Peyer's patch (tissue), 4 donors: ENCODE results near the gene IL12RB2. TPM values are rescaled to one million over a fixed set of nuclear protein-coding genes. Genes with fewer than 3 reads are reported as not detected.

Experiments
- DNase-seq, 3 donors: peaks; one replicate each; pipeline ENCODE4 v3.0.0-alpha.2; 2017 to 2019
- H3K27ac ChIP-seq, 4 donors: fragments of 200-600 bp; sonication (generic); one replicate each; pipeline ENCODE4 v1.5.1; 2016 to 2019
- H3K27me3 ChIP-seq, 2 donors: fragments of 200-600 bp; sonication (generic); one replicate each; pipeline ENCODE4 v1.5.1; 2019
- H3K36me3 ChIP-seq, 3 donors: fragments of 200-600 bp; sonication (generic); one replicate each; pipeline ENCODE4 v1.5.1; 2016 to 2019
- H3K4me1 ChIP-seq, 4 donors: fragments of 200-600 bp; sonication (generic); one replicate each; pipeline ENCODE4 v1.5.1; 2016 to 2019
- H3K4me3 ChIP-seq, 4 donors: fragments of 200-600 bp; sonication (generic); 1 replicate in 3 of 4; 2 replicates in 1 of 4; pipeline ENCODE4 v1.5.1; 2016 to 2019; ENCODE audit warnings: mild to moderate bottlenecking in 1 of 4
- H3K9me3 ChIP-seq, 4 donors: fragments of 200-600 bp; sonication (generic); one replicate each; pipeline ENCODE4 v1.5.1; 2016 to 2019; ENCODE audit warnings: mild to moderate bottlenecking in 1 of 4
- POLR2A ChIP-seq, 2 donors: fragments of 450-650 bp; IDR thresholded peaks; one replicate each; pipeline ENCODE4 v1.5.1; 2017; ENCODE audit warnings: antibody characterized with exemption in 2 of 2, mild to moderate bottlenecking in 2 of 2, moderate library complexity in 2 of 2
- total RNA-seq, 4 donors: library from RNA; depleted of rRNA; stranded (reverse); fragments of >200 nt; gene quantifications; one replicate each; pipeline ENCODE4 v1.1.0, GENCODE V29; 2016
- TF ChIP-seq, protein P1 (sequence below), 6 experiments: fragments of 450-650 bp in 4 of 6; fragments of 200-600 bp in 2 of 6; sonication (generic) in 1 of 6; IDR thresholded peaks; one replicate each; pipeline ENCODE4 v1.5.1; 2017 to 2019; ENCODE audit warnings: antibody characterized with exemption in 6 of 6, mild to moderate bottlenecking in 3 of 6, moderate library complexity in 1 of 6

IL12RB2 gene
- total RNA-seq, 4 donors from 2014 or later, result 0.35 to 3.3 (median 1.8) TPM

DNA sequence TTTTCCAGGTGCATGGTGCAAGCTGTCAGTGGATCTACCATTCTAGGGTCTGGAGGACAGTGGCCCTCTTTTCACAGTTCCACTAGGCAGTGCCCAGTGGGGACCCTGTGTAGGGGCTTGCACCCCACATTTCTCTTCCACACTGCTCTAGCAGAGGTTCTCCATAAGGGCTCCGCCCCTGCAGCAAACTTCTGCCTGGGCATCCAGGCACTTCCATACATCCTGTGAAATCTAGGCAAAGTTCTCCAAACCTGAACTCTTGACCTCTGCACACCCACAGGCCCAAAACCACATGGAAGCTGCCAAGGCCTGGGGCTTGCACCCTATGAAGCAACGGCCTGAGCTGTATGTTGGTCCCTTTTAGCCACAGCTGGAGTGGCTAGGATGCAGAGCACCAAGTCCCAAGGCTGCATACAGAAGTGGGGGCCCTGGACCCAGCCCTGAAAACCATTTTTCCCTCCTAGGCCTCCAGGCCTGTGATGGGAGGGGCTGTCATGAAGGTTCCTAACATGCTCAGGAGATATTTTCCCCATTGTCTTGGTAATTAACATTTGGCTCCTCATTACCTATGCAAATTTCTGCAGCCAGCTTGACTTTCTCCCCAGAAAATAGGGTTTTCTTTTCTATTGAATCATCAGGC, 76.4 kb downstream of the IL12RB2 start:
- H3K36me3 ChIP-seq, result no peaks in the 10 kb centered on the region
- TF ChIP-seq, protein P1, sequence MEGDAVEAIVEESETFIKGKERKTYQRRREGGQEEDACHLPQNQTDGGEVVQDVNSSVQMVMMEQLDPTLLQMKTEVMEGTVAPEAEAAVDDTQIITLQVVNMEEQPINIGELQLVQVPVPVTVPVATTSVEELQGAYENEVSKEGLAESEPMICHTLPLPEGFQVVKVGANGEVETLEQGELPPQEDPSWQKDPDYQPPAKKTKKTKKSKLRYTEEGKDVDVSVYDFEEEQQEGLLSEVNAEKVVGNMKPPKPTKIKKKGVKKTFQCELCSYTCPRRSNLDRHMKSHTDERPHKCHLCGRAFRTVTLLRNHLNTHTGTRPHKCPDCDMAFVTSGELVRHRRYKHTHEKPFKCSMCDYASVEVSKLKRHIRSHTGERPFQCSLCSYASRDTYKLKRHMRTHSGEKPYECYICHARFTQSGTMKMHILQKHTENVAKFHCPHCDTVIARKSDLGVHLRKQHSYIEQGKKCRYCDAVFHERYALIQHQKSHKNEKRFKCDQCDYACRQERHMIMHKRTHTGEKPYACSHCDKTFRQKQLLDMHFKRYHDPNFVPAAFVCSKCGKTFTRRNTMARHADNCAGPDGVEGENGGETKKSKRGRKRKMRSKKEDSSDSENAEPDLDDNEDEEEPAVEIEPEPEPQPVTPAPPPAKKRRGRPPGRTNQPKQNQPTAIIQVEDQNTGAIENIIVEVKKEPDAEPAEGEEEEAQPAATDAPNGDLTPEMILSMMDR (IDR thresholded peaks at IDR 0.05), result no peak
- no peak for TF ChIP-seq POLR2A (IDR thresholded peaks at IDR 0.05)

GRCh38 chr1:67390041-67390887, 82.6 kb downstream of the IL12RB2 start:
- no peaks in the 10 kb centered on the region for H3K36me3 ChIP-seq
- no peak overlapping the region for H3K27ac ChIP-seq
- H3K9me3 ChIP-seq, result peaks cover 0 to under 1% (median 0%) of the 10 kb centered on the region in 4 donors
- H3K4me1 ChIP-seq, result no peaks in the 10 kb centered on the region
- no peaks in the 10 kb centered on the region for H3K27me3 ChIP-seq
- TF ChIP-seq POLR2A (IDR thresholded peaks at IDR 0.05), result no peak
- DNase-seq, result no peak
- H3K4me3 ChIP-seq, result no peak overlapping the region

More for the DNA sequence above, 76.4 kb downstream of the IL12RB2 start:
- Histone ChIP-seq H3K27me3 (no peaks in the 10 kb centered on the region), H3K4me3 (no peak overlapping the region), H3K27ac (no peak overlapping the region), H3K4me1 (no peaks in the 10 kb centered on the region), H3K9me3 (peaks cover 0 to 14% (median 4%) of the 10 kb centered on the region in 4 donors)
- DNase-seq, result no peak

- no peak for TF ChIP-seq POLR2A (IDR thresholded peaks at IDR 0.05)
- TF ChIP-seq, protein P1 (IDR thresholded peaks at IDR 0.05), result no peak
- DNase-seq, result no peak
- no peaks in the 10 kb centered on the region for H3K27me3 ChIP-seq
- H3K4me3 ChIP-seq, result no peak overlapping the region
- no peaks in the 10 kb centered on the region for H3K9me3 ChIP-seq
- no peak overlapping the region for H3K27ac ChIP-seq
- H3K36me3 ChIP-seq, result no peaks in the 10 kb centered on the region
- no peaks in the 10 kb centered on the region for H3K4me1 ChIP-seq
These were observed 85.6 kb downstream of the IL12RB2 start for GRCh38 chr1:67393240-67393639.

DNA sequence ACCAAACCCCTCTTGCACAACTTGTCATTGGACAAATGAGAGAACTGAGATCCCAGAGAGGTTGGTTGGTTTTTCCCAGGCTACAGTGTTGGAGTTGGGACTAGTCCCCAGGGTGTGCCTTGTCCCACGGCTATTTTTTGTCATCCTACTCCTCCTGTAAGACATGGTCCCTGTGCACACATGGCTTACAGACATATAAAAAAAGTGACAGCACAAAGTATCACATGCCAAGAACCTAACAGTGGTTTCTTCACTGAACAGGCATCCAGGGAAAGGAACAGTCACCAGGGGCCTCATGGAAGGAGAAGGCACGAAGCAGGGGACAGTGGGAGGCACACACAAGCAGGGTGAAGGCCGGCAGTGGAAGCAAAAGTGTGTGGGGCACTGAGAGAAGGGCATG, 86.1 kb downstream of the IL12RB2 start:
- TF ChIP-seq, protein P1 (IDR thresholded peaks at IDR 0.05), result no peak
- TF ChIP-seq POLR2A (IDR thresholded peaks at IDR 0.05), result no peak
- no peaks in the 10 kb centered on the region for H3K9me3 ChIP-seq
- DNase-seq, result no peak
- H3K27ac ChIP-seq, result no peak overlapping the region
- no peak overlapping the region for H3K4me3 ChIP-seq
- no peaks in the 10 kb centered on the region for H3K36me3 ChIP-seq
- H3K27me3 ChIP-seq, result no peaks in the 10 kb centered on the region
- H3K4me1 ChIP-seq, result no peaks in the 10 kb centered on the region

DNA sequence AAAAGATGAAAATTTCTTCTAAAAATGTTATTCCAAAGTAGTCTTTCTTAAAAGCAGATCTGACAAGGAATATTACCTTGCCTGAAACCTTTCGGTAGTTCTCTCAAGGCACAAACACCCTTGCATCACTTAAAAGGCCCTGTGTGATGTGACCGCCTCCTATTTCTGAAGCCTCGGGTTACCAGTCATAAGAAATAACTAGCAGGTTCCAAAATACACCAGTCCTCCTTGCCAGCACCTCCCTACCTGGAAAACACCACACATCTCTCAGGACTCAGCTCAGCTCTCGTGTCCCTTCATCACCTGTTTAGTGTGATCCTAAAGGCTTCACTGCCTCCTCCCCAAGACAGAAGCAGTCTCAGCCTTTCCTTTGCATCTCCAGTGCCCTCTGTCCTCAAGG, 86.9 kb downstream of the IL12RB2 start:
- H3K4me3 ChIP-seq, result no peak overlapping the region
- no peak for DNase-seq
- no peaks in the 10 kb centered on the region for H3K4me1 ChIP-seq
- no peaks in the 10 kb centered on the region for H3K27me3 ChIP-seq
- H3K27ac ChIP-seq, result no peak overlapping the region
- no peak for TF ChIP-seq POLR2A (IDR thresholded peaks at IDR 0.05)
- TF ChIP-seq, protein P1 (IDR thresholded peaks at IDR 0.05), result no peak
- H3K9me3 ChIP-seq, result no peaks in the 10 kb centered on the region
- H3K36me3 ChIP-seq, result no peaks in the 10 kb centered on the region
